Measurements from ENCODE around the gene ATXN10.

GRCh38 chr22:45826520-45826919 lies 154.9 kb downstream of the ATXN10 start:
- no peak for TF ChIP-seq CTCF (IDR thresholded peaks at IDR 0.05)
- TF ChIP-seq POLR2A (IDR thresholded peaks at IDR 0.05): no peak

Measured in esophagus squamous epithelium (tissue), 4 donors.